ENCODE data around the gene FAM107A. TPM values are rescaled to one million over a fixed set of nuclear protein-coding genes. Genes with fewer than 3 reads are reported as not detected.

Gene FAM107A
- polyA plus RNA-seq, 3 donors, result not detected

DNA sequence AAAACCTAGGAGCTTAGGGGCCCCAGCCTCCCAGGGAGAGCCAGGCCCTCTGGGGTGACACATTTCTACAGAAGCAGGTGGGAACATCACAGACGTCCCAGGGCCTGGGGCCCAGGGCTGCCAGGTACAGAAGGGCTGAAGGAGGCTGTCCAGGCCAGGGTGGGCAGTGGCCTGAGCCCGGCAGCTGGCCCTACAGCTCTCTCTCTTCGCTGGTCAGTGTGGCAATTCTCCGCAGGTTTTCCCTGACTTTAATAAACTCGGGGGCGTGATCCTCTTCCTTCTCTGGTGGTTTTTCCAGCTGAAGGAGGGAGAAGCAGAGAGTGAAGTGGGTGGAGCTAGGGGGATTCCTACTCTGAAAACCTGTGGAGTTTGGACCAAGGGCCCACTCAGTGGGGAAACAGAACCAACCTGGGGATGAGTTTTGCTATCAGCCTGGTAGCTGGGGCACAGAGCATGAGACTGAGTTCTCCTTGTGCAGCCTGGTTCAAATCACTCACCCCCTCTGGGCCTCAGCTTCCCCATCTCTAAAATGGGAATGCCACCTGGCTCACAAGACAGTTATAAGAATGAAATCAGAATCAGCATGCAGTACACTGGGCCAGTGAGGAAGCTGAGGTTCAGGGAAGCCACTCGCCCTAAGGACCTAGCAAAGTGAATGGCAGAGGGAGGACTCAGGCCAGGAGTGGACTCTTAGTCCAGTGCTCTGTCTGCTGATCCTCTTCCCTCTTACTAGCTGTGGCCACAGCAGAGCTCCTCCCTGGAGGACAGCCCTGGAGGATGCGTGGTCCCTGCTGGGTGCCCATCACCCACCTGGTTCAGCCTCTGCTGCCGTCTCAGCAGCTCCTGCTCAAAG is 10.6 kb downstream of the FAM107A start:
- H3K9me3 Mint-ChIP-seq, result peaks cover 0 to 3% (median 2%) of the 10 kb centered on the region in 7 donors

DNA sequence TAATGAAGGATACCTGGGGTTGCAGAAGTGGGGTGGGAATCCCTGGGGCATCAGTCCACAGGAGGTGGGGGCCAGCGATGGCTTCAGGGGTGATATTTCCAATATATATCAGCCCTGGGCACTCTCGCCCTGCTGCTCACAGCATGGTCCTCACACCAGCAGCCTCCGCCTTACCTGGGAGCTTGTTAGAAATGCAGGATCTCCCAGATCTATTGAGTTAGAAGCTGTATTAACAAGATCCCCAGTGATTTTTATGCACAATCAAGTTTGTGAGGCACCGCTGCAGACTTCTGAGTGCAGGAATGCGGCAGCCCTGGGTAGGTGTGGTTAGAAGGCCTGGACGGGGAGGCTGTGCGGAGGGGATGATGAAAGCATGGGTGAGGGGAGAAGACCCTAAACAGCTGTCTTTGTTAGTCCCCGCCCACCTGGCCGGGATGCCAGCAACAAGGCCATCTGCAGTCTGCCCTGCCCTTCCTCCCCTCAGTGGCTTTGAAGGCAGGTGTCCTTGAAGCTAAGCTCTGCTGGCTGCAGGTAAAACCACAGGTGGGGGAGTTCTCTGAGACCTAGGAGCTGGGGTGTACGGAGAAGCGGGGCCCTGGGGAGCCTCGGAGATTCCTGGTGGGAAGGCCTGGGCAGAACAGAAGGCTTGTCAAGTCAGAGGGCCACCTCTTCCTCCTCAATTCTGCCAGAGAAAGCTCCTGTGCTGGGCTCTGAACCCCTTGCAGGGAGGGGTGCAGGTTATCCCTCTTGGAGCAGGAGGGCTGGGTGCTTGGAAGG is 11.4 kb downstream of the FAM107A start:
- Mint-ChIP-seq H3K9me3 (peaks cover 0 to 3% (median 2%) of the 10 kb centered on the region in 7 donors), H3K27me3 (ENCODE audit: low read depth in 3 of 3) (peaks cover 1 to 4% (median 4%) of the 10 kb centered on the region in 3 donors), H3K4me1 (peaks cover 6% of the 10 kb centered on the region), H3K36me3 (no peaks in the 10 kb centered on the region), H3K27ac (no peak overlapping the region), H3K4me3 (no peak overlapping the region)
- no peaks in the 10 kb centered on the region for H3K27me3 ChIP-seq (ENCODE audit: control insufficient read depth in 2 of 2, insufficient read depth in 2 of 2, low read length in 2 of 2)
- H3K79me2 ChIP-seq (ENCODE audit: insufficient read depth, low read length), result no peaks in the 10 kb centered on the region
- no peak overlapping the region for H3K4me2 ChIP-seq (replicated peaks; ENCODE audit: extremely low read depth, low read length, poor library complexity, severe bottlenecking)
- H3K9ac ChIP-seq (ENCODE audit: insufficient read depth, low read length, poor library complexity, severe bottlenecking), result no peak overlapping the region
- DNase-seq, result no peak
- no peak overlapping the region for H3K27ac ChIP-seq (ENCODE audit: low read depth in 1 of 2, low read length in 2 of 2)
- TF ChIP-seq, protein P1, sequence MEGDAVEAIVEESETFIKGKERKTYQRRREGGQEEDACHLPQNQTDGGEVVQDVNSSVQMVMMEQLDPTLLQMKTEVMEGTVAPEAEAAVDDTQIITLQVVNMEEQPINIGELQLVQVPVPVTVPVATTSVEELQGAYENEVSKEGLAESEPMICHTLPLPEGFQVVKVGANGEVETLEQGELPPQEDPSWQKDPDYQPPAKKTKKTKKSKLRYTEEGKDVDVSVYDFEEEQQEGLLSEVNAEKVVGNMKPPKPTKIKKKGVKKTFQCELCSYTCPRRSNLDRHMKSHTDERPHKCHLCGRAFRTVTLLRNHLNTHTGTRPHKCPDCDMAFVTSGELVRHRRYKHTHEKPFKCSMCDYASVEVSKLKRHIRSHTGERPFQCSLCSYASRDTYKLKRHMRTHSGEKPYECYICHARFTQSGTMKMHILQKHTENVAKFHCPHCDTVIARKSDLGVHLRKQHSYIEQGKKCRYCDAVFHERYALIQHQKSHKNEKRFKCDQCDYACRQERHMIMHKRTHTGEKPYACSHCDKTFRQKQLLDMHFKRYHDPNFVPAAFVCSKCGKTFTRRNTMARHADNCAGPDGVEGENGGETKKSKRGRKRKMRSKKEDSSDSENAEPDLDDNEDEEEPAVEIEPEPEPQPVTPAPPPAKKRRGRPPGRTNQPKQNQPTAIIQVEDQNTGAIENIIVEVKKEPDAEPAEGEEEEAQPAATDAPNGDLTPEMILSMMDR (IDR thresholded peaks at IDR 0.05), result no peak
- no peaks in the 10 kb centered on the region for H3K4me1 ChIP-seq (ENCODE audit: control insufficient read depth in 1 of 2, insufficient read depth in 2 of 2, low read length in 2 of 2)
- 95% methylated on average over 4 of the region's 12 CpGs for WGBS (ENCODE audit: insufficient coverage)
- H3K4me3 ChIP-seq (replicated peaks in 1 of 3; ENCODE audit: low read depth in 2 of 3, low read length in 3 of 3), result no peak overlapping the region
- no peaks in the 10 kb centered on the region for H4K20me1 ChIP-seq (ENCODE audit: insufficient read depth, low read length)
- H3K9me3 ChIP-seq (replicated peaks in 1 of 2; ENCODE audit: control insufficient read depth in 1 of 2, insufficient read depth in 1 of 2, low read length in 2 of 2), result no peaks in the 10 kb centered on the region
- H2AFZ ChIP-seq (ENCODE audit: insufficient read depth, low read depth, low read length, poor library complexity, severe bottlenecking), result no peak overlapping the region
- intact Hi-C loops (cut with micrococcal nuclease), result no loop called here
- no peaks in the 10 kb centered on the region for H3K36me3 ChIP-seq (replicated peaks in 1 of 2; ENCODE audit: control insufficient read depth in 1 of 2, insufficient read depth in 2 of 2, low read length in 2 of 2)

More for the DNA sequence above, 10.6 kb downstream of the FAM107A start:
- Mint-ChIP-seq H3K4me1 (peaks cover 6% of the 10 kb centered on the region), H3K27ac (no peak overlapping the region), H3K27me3 (ENCODE audit: low read depth in 3 of 3) (peaks cover 1 to 4% (median 4%) of the 10 kb centered on the region in 3 donors), H3K36me3 (no peaks in the 10 kb centered on the region), H3K4me3 (no peak overlapping the region)
- no peak overlapping the region for H3K27ac ChIP-seq (ENCODE audit: low read depth in 1 of 2, low read length in 2 of 2)
- WGBS (ENCODE audit: insufficient coverage), result 81% methylated on average over 5 of the region's 9 CpGs
- no peaks in the 10 kb centered on the region for H4K20me1 ChIP-seq (ENCODE audit: insufficient read depth, low read length)
- no peak overlapping the region for H3K9ac ChIP-seq (ENCODE audit: insufficient read depth, low read length, poor library complexity, severe bottlenecking)
- intact Hi-C loops (cut with micrococcal nuclease), result no loop called here
- H3K9me3 ChIP-seq (replicated peaks in 1 of 2; ENCODE audit: control insufficient read depth in 1 of 2, insufficient read depth in 1 of 2, low read length in 2 of 2), result no peaks in the 10 kb centered on the region
- TF ChIP-seq, protein P1 (IDR thresholded peaks at IDR 0.05), result no peak
- H3K36me3 ChIP-seq (replicated peaks in 1 of 2; ENCODE audit: control insufficient read depth in 1 of 2, insufficient read depth in 2 of 2, low read length in 2 of 2), result no peaks in the 10 kb centered on the region
- H3K27me3 ChIP-seq (ENCODE audit: control insufficient read depth in 2 of 2, insufficient read depth in 2 of 2, low read length in 2 of 2), result no peaks in the 10 kb centered on the region
- no peak overlapping the region for H3K4me2 ChIP-seq (replicated peaks; ENCODE audit: extremely low read depth, low read length, poor library complexity, severe bottlenecking)
- no peak overlapping the region for H2AFZ ChIP-seq (ENCODE audit: insufficient read depth, low read depth, low read length, poor library complexity, severe bottlenecking)
- DNase-seq, result no peak
- no peak overlapping the region for H3K4me3 ChIP-seq (replicated peaks in 1 of 3; ENCODE audit: low read depth in 2 of 3, low read length in 3 of 3)
- H3K79me2 ChIP-seq (ENCODE audit: insufficient read depth, low read length), result no peaks in the 10 kb centered on the region
- no peaks in the 10 kb centered on the region for H3K4me1 ChIP-seq (ENCODE audit: control insufficient read depth in 1 of 2, insufficient read depth in 2 of 2, low read length in 2 of 2)

Measured in CD14-positive monocyte (primary cell).